BE2C (cell line): ENCODE data around the gene POLR1E.
A peak's percentile ranks its signal among the peaks of the same experiment; 100 is the strongest.
"Not testable (repeated sequence)": the region's sequence is repeated elsewhere in the genome, so short reads cannot be mapped to it uniquely, and the experiment has no call there.

Source experiments
- DNase-seq: peaks from one replicate; pipeline ENCODE4 v3.0.0-alpha.2; 2020
- H3K27me3 ChIP-seq: fragments of 250-450 bp; sonication (Bioruptor Pico); 2 replicates; pipeline ENCODE4 v1.5.1; 2020; ENCODE audit warnings: mild to moderate bottlenecking
- H3K36me3 ChIP-seq: fragments of 250-450 bp; sonication (Bioruptor Pico); 2 replicates; pipeline ENCODE4 v1.5.1; 2020; ENCODE audit warnings: mild to moderate bottlenecking
- H3K4me1 ChIP-seq: fragments of 250-450 bp; sonication (Bioruptor Pico); 2 replicates; pipeline ENCODE4 v1.5.1; 2020
- H3K4me3 ChIP-seq: 2 replicates; pipeline ENCODE4 v1.5.1; 2011; ENCODE audit warnings: low read depth, low read length
- H3K9me3 ChIP-seq: fragments of 250-450 bp; sonication (Bioruptor Pico); 2 replicates; pipeline ENCODE4 v1.5.1; 2020
- CTCF ChIP-seq: IDR thresholded peaks from 2 replicates; pipeline ENCODE4 v1.5.1; 2012; ENCODE audit warnings: mild to moderate bottlenecking, low read depth, low read length

Gene POLR1E

GRCh38 chr9:37507566-37508134 is 21.9 kb downstream of the POLR1E start:
- H3K36me3 ChIP-seq: peaks cover 75% of the 10 kb centered on the region

GRCh38 chr9:37508135-37508833 is 22.5 kb downstream of the POLR1E start:
- no peaks in the 10 kb centered on the region for H3K9me3 ChIP-seq
- H3K4me1 ChIP-seq: no peaks in the 10 kb centered on the region
- H3K4me3 ChIP-seq: no peak overlapping the region
- no peaks in the 10 kb centered on the region for H3K27me3 ChIP-seq
- TF ChIP-seq CTCF: no peak
- H3K36me3 ChIP-seq: peaks cover 68% of the 10 kb centered on the region
- DNase-seq: no peak

More at GRCh38 chr9:37507566-37508134, 21.9 kb downstream of the POLR1E start:
- Histone ChIP-seq H3K4me3 (no peak overlapping the region), H3K9me3 (no peaks in the 10 kb centered on the region), H3K27me3 (no peaks in the 10 kb centered on the region), H3K4me1 (no peaks in the 10 kb centered on the region)
- no peak for DNase-seq
- no peak for TF ChIP-seq CTCF

GRCh38 chr9:37508834-37509206 is 23.1 kb downstream of the POLR1E start:
- no peaks in the 10 kb centered on the region for H3K27me3 ChIP-seq
- TF ChIP-seq CTCF: no peak

GRCh38 chr9:37509536-37509935 is 23.8 kb downstream of the POLR1E start:
- no peak for TF ChIP-seq CTCF
- Histone ChIP-seq H3K36me3 (peaks cover 66% of the 10 kb centered on the region), H3K9me3 (no peaks in the 10 kb centered on the region), H3K27me3 (no peaks in the 10 kb centered on the region), H3K4me3 (no peak overlapping the region), H3K4me1 (no peaks in the 10 kb centered on the region)
- no peak for DNase-seq

More at GRCh38 chr9:37508834-37509206, 23.1 kb downstream of the POLR1E start:
- Histone ChIP-seq H3K36me3 (peaks cover 65% of the 10 kb centered on the region), H3K4me1 (no peaks in the 10 kb centered on the region), H3K9me3 (no peaks in the 10 kb centered on the region), H3K4me3 (no peak overlapping the region)
- DNase-seq: no peak

- peaks cover 66% of the 10 kb centered on the region for H3K36me3 ChIP-seq
- not testable (repeated sequence) for H3K9me3 ChIP-seq, H3K4me3 ChIP-seq, H3K4me1 ChIP-seq, DNase-seq, H3K27me3 ChIP-seq
Observed at GRCh38 chr9:37510053-37510452, 24.3 kb downstream of the POLR1E start.

- TF ChIP-seq CTCF: peak; percentile 49
- no peaks in the 10 kb centered on the region for H3K4me1 ChIP-seq
- peak; percentile 64 for DNase-seq
- H3K4me3 ChIP-seq: no peak overlapping the region
- H3K9me3 ChIP-seq: no peaks in the 10 kb centered on the region
- no peaks in the 10 kb centered on the region for H3K27me3 ChIP-seq
- H3K36me3 ChIP-seq: peaks cover 62% of the 10 kb centered on the region
Observed at GRCh38 chr9:37511016-37512010, 25.6 kb downstream of the POLR1E start.
